ENCODE measurements around the gene EEF1E1. TPM values are rescaled to one million over a fixed set of nuclear protein-coding genes. Genes with fewer than 3 reads are reported as not detected.

The EEF1E1 gene
- total and polyA plus RNA-seq, 7 experiments from 2014 or later: 10.2 to 74.2 (median 23.0) TPM

DNA sequence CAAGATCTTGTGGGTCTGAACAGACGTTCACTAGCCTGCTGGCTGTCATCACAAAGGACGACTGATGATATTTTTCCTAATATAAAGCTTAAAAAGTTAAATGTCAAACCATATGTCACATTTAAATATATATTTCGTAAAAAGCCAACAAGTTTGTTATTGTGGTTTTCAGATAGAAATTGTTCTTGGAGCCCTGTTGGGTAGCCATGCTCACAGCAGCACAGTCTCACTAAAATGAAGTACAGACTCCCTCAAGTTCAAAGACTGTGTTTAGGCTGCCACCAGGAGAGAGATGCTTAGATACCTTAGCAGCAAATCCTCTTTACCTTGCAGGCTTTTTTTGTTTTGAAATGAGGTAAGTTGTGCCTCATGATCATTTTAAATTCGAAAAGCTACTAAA lies 17.8 kb downstream of the EEF1E1 start:
- Mint-ChIP-seq H3K4me3 (no peak overlapping the region), H3K36me3 (peaks cover 25 to 66% (median 49%) of the 10 kb centered on the region in 5 donors), H3K27me3 (no peaks in the 10 kb centered on the region), H3K27ac (no peak overlapping the region), H3K9me3 (peaks cover 0 to 9% (median 1%) of the 10 kb centered on the region in 11 donors), H3K4me1 (peaks cover 4 to 27% (median 10%) of the 10 kb centered on the region in 7 donors)
- Histone ChIP-seq H3K27ac (ENCODE audit: low read depth, low read length) (no peak overlapping the region), H3K27me3 (ENCODE audit: control insufficient read depth in 2 of 2, insufficient read depth in 2 of 2, low read length in 2 of 2) (no peaks in the 10 kb centered on the region), H3K4me3 (ENCODE audit: low read length) (no peak overlapping the region), H3K4me1 (ENCODE audit: control insufficient read depth in 2 of 2, insufficient read depth in 2 of 2, low read length in 2 of 2) (no peaks in the 10 kb centered on the region), H3K36me3 (ENCODE audit: control insufficient read depth in 2 of 3, insufficient read depth in 3 of 3, low read length in 3 of 3) (peaks cover 2 to 29% (median 23%) of the 10 kb centered on the region in 3 experiments), H3K9me3 (ENCODE audit: control insufficient read depth in 2 of 3, low read length in 3 of 3) (no peaks in the 10 kb centered on the region)
- CTCF ChIA-PET: no interaction called here
- POLR2A ChIA-PET: no interaction called here
- ATAC-seq: no peak
- intact Hi-C loops (cut with micrococcal nuclease): no loop called here
- no peak for DNase-seq

DNA sequence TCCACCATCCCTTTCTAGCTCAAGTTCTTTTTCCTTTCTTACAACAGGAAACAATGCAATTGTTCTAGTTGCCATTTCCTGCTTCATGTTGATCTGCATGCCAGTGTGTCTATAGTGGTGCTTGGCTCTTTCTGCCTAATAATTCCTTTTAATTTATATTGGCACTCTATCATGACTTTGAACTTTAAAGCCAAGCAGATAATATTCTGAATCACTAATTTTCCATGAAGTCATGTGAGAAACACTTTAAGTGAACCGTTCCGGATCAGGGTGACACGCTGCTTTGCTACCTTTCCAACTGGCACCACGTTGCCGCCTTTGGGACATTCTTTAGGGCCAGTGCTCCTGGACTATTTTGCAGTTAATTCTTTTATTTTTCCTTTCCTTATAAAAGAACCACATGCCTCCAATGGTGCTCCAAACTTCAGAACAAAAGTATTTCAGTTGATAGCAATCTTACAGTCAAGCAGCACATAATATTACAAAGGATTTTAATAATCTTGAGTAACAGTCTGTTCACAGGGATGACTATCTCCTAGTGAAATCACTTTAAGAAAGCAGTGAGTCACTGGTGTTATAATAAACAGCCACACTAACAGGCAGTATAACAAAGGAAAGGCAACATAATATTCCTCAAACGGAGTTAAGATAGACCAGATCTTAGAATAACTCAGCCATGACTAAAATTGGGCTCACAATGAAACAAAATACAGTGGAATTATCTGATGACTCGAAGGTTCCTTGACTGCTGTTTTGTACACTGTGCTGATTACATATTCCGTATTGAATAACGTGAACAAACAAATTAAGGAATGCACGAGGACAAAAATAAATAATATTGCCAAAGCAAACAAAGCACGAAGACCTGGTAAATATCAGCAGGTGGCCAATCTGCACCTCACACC lies 19.1 kb downstream of the EEF1E1 start:
- H3K4me1 ChIP-seq (ENCODE audit: control insufficient read depth in 2 of 2, insufficient read depth in 2 of 2, low read length in 2 of 2): no peaks in the 10 kb centered on the region
- H3K9me3 ChIP-seq (ENCODE audit: control insufficient read depth in 2 of 3, low read length in 3 of 3): no peaks in the 10 kb centered on the region
- ChIA-PET POLR2A (no interaction called here), CTCF (no interaction called here)
- Mint-ChIP-seq H3K9me3 (peaks cover 0 to 4% (median 0%) of the 10 kb centered on the region in 11 donors), H3K27ac (peak overlapping the region in 2 of 9 donors; percentile 31 to 36), H3K4me3 (no peak overlapping the region), H3K36me3 (peaks cover 14 to 56% (median 40%) of the 10 kb centered on the region in 5 donors), H3K27me3 (no peaks in the 10 kb centered on the region), H3K4me1 (peaks cover 4 to 27% (median 7%) of the 10 kb centered on the region in 7 donors)
- ATAC-seq (peak; percentile 53), DNase-seq (no peak)
- no peak overlapping the region for H3K4me3 ChIP-seq (ENCODE audit: low read length)
- intact Hi-C loops (cut with micrococcal nuclease): no loop called here
- H3K27ac ChIP-seq (ENCODE audit: low read depth, low read length): no peak overlapping the region
- peaks cover 0 to 15% (median 12%) of the 10 kb centered on the region in 3 experiments for H3K36me3 ChIP-seq (ENCODE audit: control insufficient read depth in 2 of 3, insufficient read depth in 3 of 3, low read length in 3 of 3)
- no peaks in the 10 kb centered on the region for H3K27me3 ChIP-seq (ENCODE audit: control insufficient read depth in 2 of 2, insufficient read depth in 2 of 2, low read length in 2 of 2)

DNA sequence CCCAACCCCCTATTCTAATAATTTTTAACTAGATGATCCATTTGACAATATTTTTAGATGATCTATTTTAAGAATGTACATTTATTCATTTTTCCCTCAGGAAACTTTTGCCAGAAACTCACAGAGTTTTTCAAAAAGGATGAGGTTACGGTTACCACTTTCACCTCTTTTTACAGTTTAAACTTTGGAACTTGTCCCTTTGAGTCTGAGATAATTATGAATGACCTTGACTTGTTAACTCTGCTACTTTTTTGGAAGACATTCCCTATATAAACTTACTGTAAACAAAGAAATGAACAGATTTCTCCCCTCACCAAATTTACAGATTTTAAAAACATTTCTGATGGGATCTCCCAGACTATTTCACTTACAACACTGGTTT lies 19.8 kb downstream of the EEF1E1 start:
- Mint-ChIP-seq H3K4me3 (no peak overlapping the region), H3K27me3 (no peaks in the 10 kb centered on the region), H3K36me3 (peaks cover 7 to 54% (median 37%) of the 10 kb centered on the region in 5 donors), H3K4me1 (peaks cover 5 to 27% (median 9%) of the 10 kb centered on the region in 7 donors), H3K27ac (peak overlapping the region in 1 of 9 donors; percentile 31), H3K9me3 (no peaks in the 10 kb centered on the region)
- ATAC-seq (no peak), DNase-seq (no peak)
- POLR2A ChIA-PET: interaction anchor here (1.2 kb wide), 1 partner anchor 18 kb away, joined by 3 read pairs; no protein-coding TSS in a partner anchor
- Histone ChIP-seq H3K4me1 (ENCODE audit: control insufficient read depth in 2 of 2, insufficient read depth in 2 of 2, low read length in 2 of 2) (no peaks in the 10 kb centered on the region), H3K27me3 (ENCODE audit: control insufficient read depth in 2 of 2, insufficient read depth in 2 of 2, low read length in 2 of 2) (no peaks in the 10 kb centered on the region), H3K4me3 (ENCODE audit: low read length) (no peak overlapping the region), H3K27ac (ENCODE audit: low read depth, low read length) (no peak overlapping the region), H3K36me3 (ENCODE audit: control insufficient read depth in 2 of 3, insufficient read depth in 3 of 3, low read length in 3 of 3) (peaks cover 0 to 9% (median 5%) of the 10 kb centered on the region in 3 experiments), H3K9me3 (ENCODE audit: control insufficient read depth in 2 of 3, low read length in 3 of 3) (no peaks in the 10 kb centered on the region)
- intact Hi-C loops (cut with micrococcal nuclease): no loop called here
- CTCF ChIA-PET: no interaction called here

DNA sequence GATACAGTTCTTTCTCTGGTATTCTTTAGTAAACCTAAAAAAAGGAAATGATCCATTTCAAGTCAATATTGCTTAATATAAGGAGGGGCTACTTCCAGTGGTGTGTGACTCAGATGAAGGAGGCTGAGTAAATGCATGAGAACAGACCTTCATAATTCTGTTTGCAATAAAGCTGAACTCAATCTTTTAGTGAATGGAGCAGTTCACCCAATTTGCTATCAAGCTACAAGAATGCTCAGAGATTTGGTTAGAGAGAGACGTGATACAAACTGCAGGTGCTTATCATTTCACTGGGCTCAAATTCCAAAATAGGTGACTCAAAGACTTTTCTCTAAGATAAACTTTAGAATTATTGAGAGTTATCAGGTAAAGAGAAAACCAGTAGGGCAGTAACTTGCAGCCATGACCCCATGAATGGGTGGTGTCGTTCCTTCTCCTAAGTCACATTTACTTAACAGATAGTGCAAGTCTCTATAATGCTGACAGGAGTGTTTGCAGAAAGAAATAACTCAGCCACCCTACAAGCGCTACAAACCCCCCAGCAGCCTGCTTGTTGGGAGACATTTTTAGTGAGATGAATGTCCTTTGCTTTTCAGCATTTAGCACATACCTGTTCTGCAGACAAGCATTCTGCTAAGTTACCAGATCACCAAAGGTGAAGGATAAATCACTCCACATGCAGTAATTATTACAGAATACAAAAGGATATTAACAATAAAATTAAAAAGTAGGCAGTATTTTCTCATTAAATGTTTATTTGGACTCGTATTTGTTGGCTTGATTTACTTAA lies 21.8 kb downstream of the EEF1E1 start:
- no peaks in the 10 kb centered on the region for H3K27me3 Mint-ChIP-seq
- intact Hi-C loops (cut with micrococcal nuclease): no loop called here
- peaks cover 0 to 39% (median 29%) of the 10 kb centered on the region in 5 donors for H3K36me3 Mint-ChIP-seq
- DNase-seq (no peak), ATAC-seq (peak; percentile 62)
- no peak overlapping the region for H3K4me3 Mint-ChIP-seq
- ChIA-PET POLR2A (no interaction called here), CTCF (no interaction called here)
- H3K4me1 ChIP-seq (ENCODE audit: control insufficient read depth in 2 of 2, insufficient read depth in 2 of 2, low read length in 2 of 2): peaks cover 0 to 3% of the 10 kb centered on the region in 2 donors
- H3K27me3 ChIP-seq (ENCODE audit: control insufficient read depth in 2 of 2, insufficient read depth in 2 of 2, low read length in 2 of 2): no peaks in the 10 kb centered on the region
- no peaks in the 10 kb centered on the region for H3K36me3 ChIP-seq (ENCODE audit: control insufficient read depth in 2 of 3, insufficient read depth in 3 of 3, low read length in 3 of 3)
- H3K4me3 ChIP-seq (ENCODE audit: low read length): no peak overlapping the region
- no peaks in the 10 kb centered on the region for H3K9me3 ChIP-seq (ENCODE audit: control insufficient read depth in 2 of 3, low read length in 3 of 3)
- peaks cover 0 to 28% (median 16%) of the 10 kb centered on the region in 7 donors for H3K4me1 Mint-ChIP-seq
- H3K9me3 Mint-ChIP-seq: no peaks in the 10 kb centered on the region
- no peak overlapping the region for H3K27ac ChIP-seq (ENCODE audit: low read depth, low read length)
- no peak overlapping the region for H3K27ac Mint-ChIP-seq

DNA sequence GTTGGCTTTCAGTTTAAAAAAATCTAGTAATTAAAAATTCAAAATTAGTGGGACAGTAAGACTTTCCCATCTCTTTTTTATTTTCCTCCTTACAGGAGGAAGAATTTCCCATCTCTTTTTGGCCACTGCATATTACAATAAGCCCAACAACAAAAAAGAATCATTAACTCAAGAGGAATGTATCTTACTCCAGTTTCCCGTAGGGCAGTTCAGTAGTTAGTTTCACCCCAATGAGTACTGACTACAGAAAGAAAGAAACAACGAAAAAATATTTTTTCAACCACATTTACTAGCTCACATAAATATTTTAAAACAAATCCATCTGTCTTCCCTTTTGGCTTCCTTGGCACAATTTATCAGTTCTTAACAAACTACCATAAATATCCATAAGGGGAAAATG lies 23.2 kb downstream of the EEF1E1 start:
- peaks cover 0 to 42% (median 24%) of the 10 kb centered on the region in 7 donors for H3K4me1 Mint-ChIP-seq
- no peaks in the 10 kb centered on the region for H3K27me3 ChIP-seq (ENCODE audit: control insufficient read depth in 2 of 2, insufficient read depth in 2 of 2, low read length in 2 of 2)
- CTCF ChIA-PET: no interaction called here
- intact Hi-C loops (cut with micrococcal nuclease): no loop called here
- no peak for ATAC-seq
- no peak overlapping the region for H3K27ac Mint-ChIP-seq
- no peaks in the 10 kb centered on the region for H3K9me3 ChIP-seq (ENCODE audit: control insufficient read depth in 2 of 3, low read length in 3 of 3)
- DNase-seq: no peak
- POLR2A ChIA-PET: no interaction called here
- no peaks in the 10 kb centered on the region for H3K27me3 Mint-ChIP-seq
- no peaks in the 10 kb centered on the region for H3K36me3 ChIP-seq (ENCODE audit: control insufficient read depth in 2 of 3, insufficient read depth in 3 of 3, low read length in 3 of 3)
- no peaks in the 10 kb centered on the region for H3K9me3 Mint-ChIP-seq
- H3K4me3 Mint-ChIP-seq: no peak overlapping the region
- no peak overlapping the region for H3K4me3 ChIP-seq (ENCODE audit: low read length)
- peaks cover 0 to 38% (median 29%) of the 10 kb centered on the region in 5 donors for H3K36me3 Mint-ChIP-seq
- no peak overlapping the region for H3K27ac ChIP-seq (ENCODE audit: low read depth, low read length)
- peaks cover 0 to 5% of the 10 kb centered on the region in 2 donors for H3K4me1 ChIP-seq (ENCODE audit: control insufficient read depth in 2 of 2, insufficient read depth in 2 of 2, low read length in 2 of 2)

DNA sequence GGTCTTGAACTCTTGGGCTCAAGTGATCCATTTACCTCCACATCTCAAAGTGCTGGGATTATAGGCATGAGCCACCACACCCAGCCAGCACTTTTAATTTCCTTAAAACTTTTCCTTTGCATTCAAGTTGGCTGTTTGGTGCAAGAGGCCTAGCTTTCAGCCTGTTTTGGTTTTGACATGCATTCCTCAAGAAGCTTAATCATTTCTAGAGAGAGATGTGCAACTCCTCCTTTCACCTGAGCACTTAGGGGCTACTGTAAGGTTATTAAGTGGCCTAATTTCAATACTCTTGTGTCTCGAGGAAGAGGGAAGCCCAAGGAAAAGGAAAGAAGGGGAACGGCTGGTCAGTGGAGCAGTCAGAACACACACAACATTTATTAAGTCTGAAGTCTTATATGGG lies 24.4 kb downstream of the EEF1E1 start:
- Mint-ChIP-seq H3K4me3 (no peak overlapping the region), H3K4me1 (peaks cover 0 to 38% (median 21%) of the 10 kb centered on the region in 7 donors), H3K9me3 (no peaks in the 10 kb centered on the region), H3K36me3 (peaks cover 0 to 31% (median 23%) of the 10 kb centered on the region in 5 donors), H3K27ac (peak overlapping the region in 4 of 9 donors; percentile 6 to 67 (median 36)), H3K27me3 (no peaks in the 10 kb centered on the region)
- Histone ChIP-seq H3K27ac (ENCODE audit: low read depth, low read length) (no peak overlapping the region), H3K36me3 (ENCODE audit: control insufficient read depth in 2 of 3, insufficient read depth in 3 of 3, low read length in 3 of 3) (no peaks in the 10 kb centered on the region), H3K4me1 (ENCODE audit: control insufficient read depth in 2 of 2, insufficient read depth in 2 of 2, low read length in 2 of 2) (peaks cover 0 to 5% of the 10 kb centered on the region in 2 donors), H3K27me3 (ENCODE audit: control insufficient read depth in 2 of 2, insufficient read depth in 2 of 2, low read length in 2 of 2) (no peaks in the 10 kb centered on the region), H3K4me3 (ENCODE audit: low read length) (no peak overlapping the region), H3K9me3 (ENCODE audit: control insufficient read depth in 2 of 3, low read length in 3 of 3) (no peaks in the 10 kb centered on the region)
- ChIA-PET CTCF (no interaction called here), POLR2A (no interaction called here)
- ATAC-seq (no peak), DNase-seq (no peak)
- intact Hi-C loops (cut with micrococcal nuclease): no loop called here

Data from naive thymus-derived CD4-positive, alpha-beta T cell (primary cell).